HUES64 (cell line): ENCODE measurements around the gene SLC22A14. TPM values are rescaled to one million over a fixed set of nuclear protein-coding genes. Genes with fewer than 3 reads are reported as not detected.
"Not testable (repeated sequence)": the region's sequence is repeated elsewhere in the genome, so short reads cannot be mapped to it uniquely, and the experiment has no call there.

Experiments used
- H3K27ac ChIP-seq: 2 replicates; pipeline ENCODE4 v1.7.0; 2013; ENCODE audit warnings: low read depth, low read length, inconsistent platforms
- H3K27me3 ChIP-seq: 2 replicates; pipeline ENCODE4 v1.6.1; 2013; ENCODE audit warnings: mild to moderate bottlenecking, low read length; ENCODE audit not compliant: insufficient read depth
- H3K36me3 ChIP-seq: 2 replicates; pipeline ENCODE4 v1.6.1; 2013; ENCODE audit warnings: mild to moderate bottlenecking, low read length; ENCODE audit not compliant: insufficient read depth
- H3K4me1 ChIP-seq: 2 replicates; pipeline ENCODE4 v1.6.1; 2013; ENCODE audit warnings: mild to moderate bottlenecking, low read length, moderate library complexity; ENCODE audit not compliant: insufficient read depth
- H3K4me3 ChIP-seq: 2 replicates; pipeline ENCODE4 v1.5.1; 2013; ENCODE audit warnings: mild to moderate bottlenecking, low read length, moderate library complexity
- H3K9ac ChIP-seq: 2 replicates; pipeline ENCODE4 v1.6.1; 2013; ENCODE audit warnings: mild to moderate bottlenecking, low read depth, low read length
- H3K9me3 ChIP-seq: 2 replicates; pipeline ENCODE4 v1.6.1; 2013; ENCODE audit warnings: low read depth, low read length; ENCODE audit not compliant: insufficient read depth
- WGBS: fragments of 150-250, 120-280 bp; methylation state at CpG from one replicate; pipeline ENCODE4 v1.1.7; 2013; ENCODE audit warnings: missing lambda C conversion rate; 5-methylcytosine and 5-hydroxymethylcytosine counted together
- polyA plus RNA-seq, 2 experiments: library from polyadenylated mRNA; stranded (reverse); fragments of 50-300 nt; gene quantifications; one replicate each; pipeline ENCODE4 v1.2.3, GENCODE V29; 2013

Gene SLC22A14, protein sequence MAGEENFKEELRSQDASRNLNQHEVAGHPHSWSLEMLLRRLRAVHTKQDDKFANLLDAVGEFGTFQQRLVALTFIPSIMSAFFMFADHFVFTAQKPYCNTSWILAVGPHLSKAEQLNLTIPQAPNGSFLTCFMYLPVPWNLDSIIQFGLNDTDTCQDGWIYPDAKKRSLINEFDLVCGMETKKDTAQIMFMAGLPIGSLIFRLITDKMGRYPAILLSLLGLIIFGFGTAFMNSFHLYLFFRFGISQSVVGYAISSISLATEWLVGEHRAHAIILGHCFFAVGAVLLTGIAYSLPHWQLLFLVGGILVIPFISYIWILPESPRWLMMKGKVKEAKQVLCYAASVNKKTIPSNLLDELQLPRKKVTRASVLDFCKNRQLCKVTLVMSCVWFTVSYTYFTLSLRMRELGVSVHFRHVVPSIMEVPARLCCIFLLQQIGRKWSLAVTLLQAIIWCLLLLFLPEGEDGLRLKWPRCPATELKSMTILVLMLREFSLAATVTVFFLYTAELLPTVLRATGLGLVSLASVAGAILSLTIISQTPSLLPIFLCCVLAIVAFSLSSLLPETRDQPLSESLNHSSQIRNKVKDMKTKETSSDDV
- not detected for polyA plus RNA-seq (2013, experiment 1 of 2)
- polyA plus RNA-seq (2013, experiment 2 of 2) = not detected

DNA sequence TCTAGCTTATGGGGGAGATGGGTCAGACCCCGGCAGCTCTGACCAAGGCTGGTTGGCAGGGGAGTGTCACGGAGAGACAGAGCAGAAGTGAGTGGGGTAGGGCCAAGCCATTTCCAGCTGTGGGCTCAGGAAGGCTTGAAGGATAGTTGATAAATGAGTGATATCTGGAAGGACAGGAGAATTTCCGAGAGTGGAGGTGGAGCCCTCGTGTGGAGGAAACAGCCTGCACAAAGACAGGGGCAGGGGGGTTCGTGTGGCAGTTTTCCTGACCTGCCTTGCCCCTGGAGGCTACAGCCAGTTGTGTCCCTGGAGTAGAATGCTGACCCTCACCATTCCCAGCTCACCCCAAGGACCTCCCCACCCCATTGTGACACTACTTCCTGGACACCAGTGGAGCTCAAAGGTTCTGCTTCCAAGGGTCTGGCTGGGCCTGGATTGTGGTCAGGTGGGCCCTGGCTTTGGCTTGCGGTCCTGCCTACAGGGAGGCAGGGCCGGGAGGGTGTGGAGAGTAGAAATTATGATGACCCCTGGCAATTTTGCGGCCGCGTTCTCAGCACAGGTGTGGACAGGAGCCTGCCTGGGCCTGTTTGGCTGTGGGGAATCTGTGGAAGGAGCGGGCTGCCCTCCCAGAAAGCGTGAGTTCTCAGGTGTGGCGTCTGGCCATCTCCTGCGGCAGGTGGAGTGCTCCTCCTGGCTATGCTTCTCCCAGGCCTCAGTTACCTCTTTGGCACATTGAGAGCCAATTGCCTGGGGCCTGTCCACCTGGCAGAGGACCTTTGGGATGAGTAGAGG is at the start of gene SLC22A14:
Gene SLC22A14, plus strand, starts transcription at position 400 of the 792 bp plus-strand sequence. CDS start 23,733 bp downstream, outside the sequence.
- no peak within 1 kb of the TSS for H3K27ac ChIP-seq
- H3K9me3 ChIP-seq = no peaks in the 10 kb centered on the region
- H3K4me1 ChIP-seq = no peaks in the 10 kb centered on the region
- WGBS = 89% methylated on average over 14 of the region's 14 CpGs
- no peaks in the 10 kb centered on the region for H3K27me3 ChIP-seq
- no peak within 1 kb of the TSS for H3K4me3 ChIP-seq
- no peaks in the 10 kb centered on the region for H3K36me3 ChIP-seq
- H3K9ac ChIP-seq = no peak within 1 kb of the TSS

DNA sequence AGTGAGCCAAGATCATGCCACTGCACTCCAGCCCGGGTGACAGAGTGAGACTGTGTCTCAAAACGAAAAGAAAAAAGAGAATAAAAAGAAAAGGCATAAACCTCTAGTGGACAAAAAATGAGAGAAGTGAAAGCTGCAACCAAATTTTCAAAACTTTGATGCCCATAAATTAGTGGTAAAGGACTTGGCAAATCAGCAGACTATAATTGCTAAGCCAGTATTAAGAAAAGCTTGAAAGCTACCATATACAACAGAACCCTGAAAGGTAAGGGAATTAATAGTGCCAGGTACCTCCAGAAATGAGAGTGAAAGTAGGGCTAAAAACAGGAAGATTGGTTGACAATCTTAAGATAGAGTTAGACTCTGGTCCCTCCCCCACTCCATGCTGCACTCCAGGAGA is 49.4 kb upstream of the SLC22A14 start:
- H3K27me3 ChIP-seq = no peaks in the 10 kb centered on the region
- H3K9ac ChIP-seq = no peak overlapping the region
- WGBS = 100% methylated on average over 2 of the region's 2 CpGs
- H3K4me3 ChIP-seq = no peak overlapping the region
- no peak overlapping the region for H3K27ac ChIP-seq
- H3K9me3 ChIP-seq = 0 out of 2 replicates have a peak, but pooled peaks cover 5% of the 10 kb centered on the region
- peaks cover 67% of the 10 kb centered on the region for H3K36me3 ChIP-seq
- H3K4me1 ChIP-seq = no peaks in the 10 kb centered on the region

DNA sequence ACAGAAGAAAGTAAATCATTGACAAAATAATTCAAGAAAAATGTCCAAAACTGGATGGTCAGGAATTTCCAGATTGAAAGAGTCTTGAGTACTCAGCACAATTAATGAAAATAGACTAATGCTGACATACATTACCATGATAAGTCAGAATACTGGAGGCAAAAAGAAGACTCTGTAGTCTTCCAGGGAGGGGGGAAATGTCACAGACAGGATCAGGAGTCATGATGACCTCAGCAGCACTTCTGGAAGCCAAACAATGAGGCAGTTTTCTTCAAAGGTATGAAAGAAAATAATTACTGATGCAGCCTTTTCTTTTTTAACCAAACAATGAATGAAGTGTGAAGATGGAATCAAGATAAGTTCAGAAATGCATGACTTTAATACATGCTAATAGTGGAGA is 46.6 kb upstream of the SLC22A14 start:
- Histone ChIP-seq H3K9me3 (peaks cover 16% of the 10 kb centered on the region; the same call in 1 of the 2 replicates), H3K36me3 (peaks cover 79% of the 10 kb centered on the region), H3K27me3 (no peaks in the 10 kb centered on the region), H3K4me1 (no peaks in the 10 kb centered on the region), H3K27ac (no peak overlapping the region), H3K9ac (no peak overlapping the region), H3K4me3 (no peak overlapping the region)

DNA sequence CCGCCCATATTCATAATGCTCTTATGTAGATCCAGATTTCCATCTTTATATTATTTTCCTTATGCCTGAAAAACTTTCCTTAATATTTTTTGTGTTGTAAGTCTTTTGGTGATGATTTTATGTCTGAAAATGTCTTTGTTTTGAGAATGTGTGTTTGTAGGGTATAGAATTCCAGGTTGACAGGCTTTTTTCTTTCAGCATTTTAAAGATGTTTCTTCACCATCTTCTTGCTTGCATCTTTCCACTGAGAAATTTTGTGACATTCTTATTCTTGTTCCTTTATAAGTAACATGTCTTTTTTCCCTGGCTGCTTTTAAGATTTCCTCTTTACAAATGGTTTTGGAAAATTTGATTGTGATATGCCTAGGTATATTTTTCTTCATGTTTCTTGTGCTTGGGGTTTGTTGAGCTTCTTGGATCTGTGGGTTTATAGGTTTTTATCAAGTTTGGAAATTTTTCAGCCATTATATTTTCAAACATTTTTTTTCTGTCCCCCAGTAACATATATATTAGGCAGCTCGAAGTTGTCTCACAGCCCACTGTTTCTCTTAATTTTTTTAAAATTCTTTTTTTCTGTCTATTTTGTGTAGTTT is 43.6 kb upstream of the SLC22A14 start:
- no CpG with 5 or more reads among the region's 2 CpGs for WGBS
- Histone ChIP-seq H3K27me3 (no peaks in the 10 kb centered on the region), H3K36me3 (peaks cover 88% of the 10 kb centered on the region)

DNA sequence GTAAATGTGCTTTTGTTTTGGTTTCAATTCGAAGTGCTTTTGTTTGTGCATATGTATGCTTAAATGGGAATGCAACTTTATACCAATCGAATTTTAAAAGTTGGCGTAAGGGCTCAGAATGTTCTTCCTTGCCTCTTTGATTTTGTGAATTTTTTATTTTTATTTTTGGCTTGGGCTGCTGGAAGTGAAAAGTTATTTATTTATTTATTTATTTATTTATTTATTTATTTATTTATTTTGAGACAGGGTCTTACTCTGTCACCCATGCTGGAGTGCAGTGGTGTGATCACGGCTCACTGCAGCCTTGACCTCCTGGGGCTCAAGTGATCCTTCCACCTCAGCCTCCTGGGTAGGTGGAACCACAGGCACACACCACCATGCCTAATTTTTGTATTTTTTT is 39.3 kb upstream of the SLC22A14 start:
- peaks cover 86% of the 10 kb centered on the region for H3K36me3 ChIP-seq
- H3K27ac ChIP-seq, H3K27me3 ChIP-seq, H3K9me3 ChIP-seq, H3K9ac ChIP-seq, H3K4me1 ChIP-seq, H3K4me3 ChIP-seq: not testable (repeated sequence)
- WGBS = 92% methylated on average over 4 of the region's 4 CpGs

More for the DNA sequence above, 43.6 kb upstream of the SLC22A14 start:
- no peak overlapping the region for H3K27ac ChIP-seq
- peaks cover 16% of the 10 kb centered on the region; the same call in 1 of the 2 replicates for H3K9me3 ChIP-seq
- no peaks in the 10 kb centered on the region for H3K4me1 ChIP-seq
- H3K9ac ChIP-seq = no peak overlapping the region
- H3K4me3 ChIP-seq = no peak overlapping the region

DNA sequence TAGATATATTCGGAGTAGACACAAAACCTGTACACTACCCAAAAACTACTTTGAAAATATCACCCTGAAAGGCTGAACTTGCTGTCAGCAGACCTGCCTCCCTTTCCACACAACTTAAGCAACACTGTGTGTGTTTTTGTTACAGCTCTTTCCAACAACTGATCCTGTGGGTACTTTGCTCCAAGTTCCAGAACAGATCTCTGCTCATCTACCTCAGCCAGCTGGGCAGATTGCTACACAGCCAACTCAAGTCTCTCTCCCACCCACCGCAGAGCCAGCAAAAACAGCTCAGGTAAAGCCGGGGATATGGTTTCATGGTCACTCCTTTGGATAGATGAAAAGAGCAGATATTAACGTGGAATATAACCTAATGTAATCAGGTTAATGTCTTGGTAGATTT is 36.2 kb upstream of the SLC22A14 start:
- 92% methylated on average over 4 of the region's 4 CpGs for WGBS
- Histone ChIP-seq H3K9me3 (no peaks in the 10 kb centered on the region), H3K27ac (no peak overlapping the region), H3K36me3 (peaks cover 86% of the 10 kb centered on the region), H3K4me3 (no peak overlapping the region), H3K9ac (no peak overlapping the region), H3K27me3 (no peaks in the 10 kb centered on the region), H3K4me1 (peaks cover 4% of the 10 kb centered on the region; the same call in 1 of the 2 replicates)

DNA sequence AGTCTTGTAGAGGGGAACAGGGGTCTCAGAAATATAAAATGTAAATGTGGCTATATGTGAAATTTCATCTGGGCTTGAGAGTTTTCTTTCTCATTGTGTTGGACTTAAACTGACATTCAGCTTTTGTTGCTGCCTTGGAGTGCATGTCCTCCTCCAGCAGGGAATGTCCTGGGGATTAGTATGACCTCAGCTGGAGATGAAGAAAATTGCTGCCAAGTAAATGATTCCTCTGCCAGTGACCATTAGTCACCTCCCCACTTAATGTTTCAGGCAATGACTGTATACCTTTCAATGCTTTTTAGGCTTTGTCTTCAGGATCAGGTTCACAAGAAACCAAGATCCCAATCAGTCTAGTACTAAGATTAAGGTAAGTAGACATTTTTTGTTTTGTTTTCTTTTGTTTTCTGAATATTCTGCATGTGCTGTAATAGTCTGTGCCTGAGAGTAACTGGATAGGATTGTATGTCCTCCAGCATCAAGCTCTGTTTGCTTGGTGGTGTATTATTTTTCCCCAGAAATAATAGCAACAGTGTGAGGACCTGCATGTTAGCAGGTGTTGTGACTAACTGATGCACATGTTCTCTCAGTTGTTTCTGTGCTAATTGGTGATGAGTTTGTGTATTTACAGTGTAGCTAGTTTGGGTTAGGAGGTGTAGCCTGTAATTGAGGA is 34.6 kb upstream of the SLC22A14 start:
- peaks cover 90% of the 10 kb centered on the region for H3K36me3 ChIP-seq
- H3K4me3 ChIP-seq = no peak overlapping the region
- H3K9me3 ChIP-seq = no peaks in the 10 kb centered on the region
- H3K27ac ChIP-seq = no peak overlapping the region
- H3K9ac ChIP-seq = no peak overlapping the region
- peaks cover 4% of the 10 kb centered on the region; the same call in 1 of the 2 replicates for H3K4me1 ChIP-seq
- no peaks in the 10 kb centered on the region for H3K27me3 ChIP-seq

DNA sequence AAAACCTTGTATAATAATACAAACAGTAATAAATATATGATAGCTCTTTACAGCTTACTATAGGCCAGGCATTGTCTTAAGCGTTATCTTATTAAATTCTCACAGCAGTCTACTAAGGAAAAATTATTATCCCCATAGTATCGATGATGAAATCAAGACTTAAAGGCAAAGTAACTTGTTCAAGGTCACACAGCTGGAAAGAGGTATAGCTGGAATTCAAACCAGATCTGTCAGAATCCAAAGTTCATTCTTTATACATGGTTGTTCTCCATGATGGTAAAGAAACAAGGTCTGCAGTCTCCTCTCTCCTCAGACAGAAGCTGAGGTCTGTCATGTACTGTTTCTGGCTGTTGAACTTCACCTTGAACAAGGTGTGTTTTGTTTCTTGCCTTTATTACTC is 31.9 kb upstream of the SLC22A14 start:
- H3K36me3 ChIP-seq = peaks cover 96% of the 10 kb centered on the region
- H3K4me3 ChIP-seq = no peak overlapping the region
- no peak overlapping the region for H3K9ac ChIP-seq
- 93% methylated on average over 2 of the region's 2 CpGs for WGBS
- peaks cover 4% of the 10 kb centered on the region; the same call in 1 of the 2 replicates for H3K4me1 ChIP-seq
- no peaks in the 10 kb centered on the region for H3K9me3 ChIP-seq
- H3K27me3 ChIP-seq = no peaks in the 10 kb centered on the region
- no peak overlapping the region for H3K27ac ChIP-seq

DNA sequence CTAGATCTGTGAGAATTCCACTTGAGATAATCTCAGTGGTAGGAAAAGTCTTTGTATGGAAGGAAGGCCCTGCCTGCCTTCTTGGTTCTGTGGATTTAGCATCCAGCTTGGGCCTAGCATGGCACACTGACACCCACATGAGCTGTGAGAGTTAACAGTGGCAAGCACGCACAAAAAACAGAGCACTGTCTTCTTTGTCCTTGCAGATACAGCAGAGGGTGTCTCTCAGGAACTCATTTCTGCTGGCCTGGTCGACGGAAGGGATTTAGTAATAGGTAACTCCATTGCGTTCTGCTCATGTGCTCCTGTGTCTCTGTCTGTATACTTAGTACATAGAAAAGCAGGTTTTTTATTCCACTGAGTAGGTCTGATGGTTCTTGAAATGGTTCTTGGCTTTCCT is 30.9 kb upstream of the SLC22A14 start:
- no peak overlapping the region for H3K9ac ChIP-seq
- no peaks in the 10 kb centered on the region for H3K9me3 ChIP-seq
- no peak overlapping the region for H3K4me3 ChIP-seq
- H3K27ac ChIP-seq = no peak overlapping the region
- peaks cover 4% of the 10 kb centered on the region; the same call in 1 of the 2 replicates for H3K4me1 ChIP-seq
- H3K36me3 ChIP-seq = peaks cover 88% of the 10 kb centered on the region
- 94% methylated on average over 4 of the region's 4 CpGs for WGBS
- no peaks in the 10 kb centered on the region for H3K27me3 ChIP-seq

DNA sequence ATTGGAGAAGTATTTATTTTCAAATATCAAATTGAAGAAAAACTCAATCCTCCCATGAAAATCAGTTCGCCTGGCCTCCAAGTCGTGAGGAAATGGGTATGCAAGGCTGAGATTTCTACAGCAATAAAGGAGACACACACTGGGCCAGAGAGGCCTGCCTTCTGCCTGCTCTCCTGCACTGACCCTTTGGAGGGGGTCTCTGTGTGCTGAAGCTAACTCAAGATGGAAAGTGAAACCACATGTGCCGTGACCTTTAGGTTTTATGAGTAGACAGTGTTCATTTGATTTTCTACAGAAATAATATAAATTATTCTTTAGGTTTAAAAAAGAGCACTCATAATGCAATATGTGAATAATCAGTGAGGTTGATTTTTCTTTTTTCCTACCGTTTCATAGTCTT is 28.4 kb upstream of the SLC22A14 start:
- Histone ChIP-seq H3K27me3 (no peaks in the 10 kb centered on the region), H3K9ac (no peak overlapping the region), H3K36me3 (peaks cover 67% of the 10 kb centered on the region), H3K27ac (no peak overlapping the region), H3K4me1 (no peaks in the 10 kb centered on the region), H3K4me3 (no peak overlapping the region), H3K9me3 (no peaks in the 10 kb centered on the region)
- 88% methylated on average over 4 of the region's 4 CpGs for WGBS
